MM.1S (cell line): ENCODE results near the gene CCDC91.
"Not testable (repeated sequence)": the region's sequence is repeated elsewhere in the genome, so short reads cannot be mapped to it uniquely, and the experiment has no call there.

Source experiments
- DNase-seq: peaks from one replicate; pipeline ENCODE4 v3.0.0-alpha.2; 2015
- H2AFZ ChIP-seq: fragments of 300-600 bp; sonication (generic); 2 replicates; pipeline ENCODE4 v1.6.0; 2016; ENCODE audit warnings: antibody characterized with exemption, low read length
- H3F3A ChIP-seq: fragments of 300-600 bp; sonication (generic); 2 replicates; pipeline ENCODE4 v1.6.1; 2016; ENCODE audit warnings: mild to moderate bottlenecking, antibody characterized with exemption, low read length, moderate library complexity, mixed read lengths; ENCODE audit not compliant: insufficient read depth
- H3K27ac ChIP-seq: fragments of 300-600 bp; sonication (generic); 2 replicates; pipeline ENCODE4 v1.5.1; 2016; ENCODE audit warnings: mild to moderate bottlenecking, low read length
- H3K27me3 ChIP-seq: fragments of 300-600 bp; sonication (generic); replicated peaks from 2 replicates; pipeline ENCODE4 v1.6.0; 2016; ENCODE audit warnings: low read length; ENCODE audit not compliant: insufficient read depth
- H3K36me3 ChIP-seq: fragments of 300-600 bp; sonication (generic); replicated peaks from 2 replicates; pipeline ENCODE4 v1.6.1; 2016; ENCODE audit warnings: mild to moderate bottlenecking, low read length, mixed read lengths; ENCODE audit not compliant: insufficient read depth
- H3K4me1 ChIP-seq: fragments of 300-600 bp; sonication (generic); 2 replicates; pipeline ENCODE4 v1.6.1; 2016; ENCODE audit warnings: low read length, mixed read lengths
- H3K4me2 ChIP-seq: fragments of 300-600 bp; sonication (generic); 2 replicates; pipeline ENCODE4 v1.6.0; 2016; ENCODE audit warnings: low read depth, low read length
- H3K4me3 ChIP-seq: fragments of 300-600 bp; sonication (generic); 2 replicates; pipeline ENCODE4 v1.5.1; 2016; ENCODE audit warnings: low read length, mixed read lengths
- H3K79me2 ChIP-seq: fragments of 300-600 bp; sonication (generic); 2 replicates; pipeline ENCODE4 v1.6.1; 2016; ENCODE audit warnings: mixed run types, low read length, mixed read lengths
- H3K9ac ChIP-seq: fragments of 300-600 bp; sonication (generic); 2 replicates; pipeline ENCODE4 v1.6.1; 2016; ENCODE audit warnings: low read length, mixed read lengths
- H3K9me2 ChIP-seq: fragments of 300-600 bp; sonication (generic); replicated peaks from 2 replicates; pipeline ENCODE4 v1.6.1; 2016; ENCODE audit warnings: mild to moderate bottlenecking, low read length, mixed read lengths; ENCODE audit not compliant: insufficient read depth
- H3K9me3 ChIP-seq: fragments of 300-600 bp; sonication (generic); replicated peaks from 2 replicates; pipeline ENCODE4 v1.6.1; 2016; ENCODE audit warnings: mild to moderate bottlenecking, low read length, mixed read lengths; ENCODE audit not compliant: insufficient read depth
- H4K20me1 ChIP-seq: fragments of 300-600 bp; sonication (generic); 2 replicates; pipeline ENCODE4 v1.6.1; 2016; ENCODE audit warnings: mild to moderate bottlenecking, low read length, moderate library complexity, mixed read lengths; ENCODE audit not compliant: insufficient read depth
- CTCF ChIP-seq: fragments of 300-600 bp; sonication (generic); IDR thresholded peaks from 2 replicates; pipeline ENCODE4 v1.5.1; 2016; ENCODE audit warnings: antibody characterized with exemption, low read length, mixed read lengths
- EZH2 ChIP-seq: fragments of 300-600 bp; sonication (generic); optimal IDR thresholded peaks from 2 replicates; pipeline ENCODE3; 2017; ENCODE audit warnings: low read depth, mild to moderate bottlenecking, antibody characterized with exemption, low read length, mixed read lengths
- EZH2phosphoT487 ChIP-seq: fragments of 300-600 bp; sonication (generic); IDR thresholded peaks from 2 replicates; pipeline ENCODE4 v1.6.1; 2018; ENCODE audit warnings: antibody characterized with exemption, low read length

CCDC91 gene

GRCh38 chr12:28265435-28266042 lies 75.3 kb downstream of the CCDC91 start:
- H3K27me3 ChIP-seq, result no peaks in the 10 kb centered on the region
- no peak for DNase-seq
- no peak overlapping the region for H3K27ac ChIP-seq
- TF ChIP-seq EZH2, result no peak
- no peak for TF ChIP-seq EZH2phosphoT487
- TF ChIP-seq CTCF, result no peak
- no peaks in the 10 kb centered on the region; the same call in 1 of the 2 replicates for H3K36me3 ChIP-seq
- no peak overlapping the region for H3K9ac ChIP-seq
- no peaks in the 10 kb centered on the region for H3K4me1 ChIP-seq
- H3F3A ChIP-seq, result no peaks in the 10 kb centered on the region
- H2AFZ ChIP-seq, result no peak overlapping the region
- H3K4me2 ChIP-seq, result no peak overlapping the region
- H3K9me3 ChIP-seq, result no peaks in the 10 kb centered on the region
- H3K4me3 ChIP-seq, result no peak overlapping the region
- H3K79me2 ChIP-seq, result no peaks in the 10 kb centered on the region
- H3K9me2 ChIP-seq, result no peaks in the 10 kb centered on the region
- H4K20me1 ChIP-seq, result no peaks in the 10 kb centered on the region

- not testable (repeated sequence) for H3K9me2 ChIP-seq, H3K9ac ChIP-seq, H3K27ac ChIP-seq, H3K36me3 ChIP-seq, H3F3A ChIP-seq, H3K4me3 ChIP-seq, H3K9me3 ChIP-seq, H3K79me2 ChIP-seq, H2AFZ ChIP-seq, H3K4me2 ChIP-seq, H4K20me1 ChIP-seq, H3K4me1 ChIP-seq, H3K27me3 ChIP-seq, DNase-seq
Observed at GRCh38 chr12:28267920-28268607, 77.8 kb downstream of the CCDC91 start.

- no peak for DNase-seq
- no peaks in the 10 kb centered on the region; the same call in 1 of the 2 replicates for H3K36me3 ChIP-seq
- H3K4me3 ChIP-seq, result no peak overlapping the region
- no peak overlapping the region for H3K4me2 ChIP-seq
- no peak overlapping the region for H3K27ac ChIP-seq
- no peaks in the 10 kb centered on the region for H3K4me1 ChIP-seq
- no peaks in the 10 kb centered on the region for H3F3A ChIP-seq
- no peaks in the 10 kb centered on the region for H3K79me2 ChIP-seq
- no peaks in the 10 kb centered on the region for H4K20me1 ChIP-seq
- no peak overlapping the region for H3K9ac ChIP-seq
- no peaks in the 10 kb centered on the region for H3K27me3 ChIP-seq
- no peaks in the 10 kb centered on the region for H3K9me3 ChIP-seq
- no peak for TF ChIP-seq EZH2phosphoT487
- no peak for TF ChIP-seq EZH2
- no peak for TF ChIP-seq CTCF
- no peaks in the 10 kb centered on the region for H3K9me2 ChIP-seq
- H2AFZ ChIP-seq, result no peak overlapping the region
Observed at GRCh38 chr12:28268608-28269229, 78.5 kb downstream of the CCDC91 start.

GRCh38 chr12:28269851-28270250 lies 79.6 kb downstream of the CCDC91 start:
- TF ChIP-seq EZH2 (no peak), CTCF (no peak), EZH2phosphoT487 (no peak)
- no peaks in the 10 kb centered on the region for H4K20me1 ChIP-seq
- no peaks in the 10 kb centered on the region for H3K27me3 ChIP-seq
- no peaks in the 10 kb centered on the region for H3K9me3 ChIP-seq
- no peak overlapping the region for H3K27ac ChIP-seq
- H3K9me2 ChIP-seq, result no peaks in the 10 kb centered on the region
- no peak overlapping the region for H3K4me3 ChIP-seq
- no peaks in the 10 kb centered on the region; the same call in 1 of the 2 replicates for H3K36me3 ChIP-seq
- no peak overlapping the region for H3K4me2 ChIP-seq
- H3K4me1 ChIP-seq, result no peaks in the 10 kb centered on the region
- H3F3A ChIP-seq, result no peaks in the 10 kb centered on the region
- no peaks in the 10 kb centered on the region for H3K79me2 ChIP-seq
- H3K9ac ChIP-seq, result no peak overlapping the region
- no peak overlapping the region for H2AFZ ChIP-seq
- no peak for DNase-seq
